ENCODE results near the gene FAM168A.

DNA sequence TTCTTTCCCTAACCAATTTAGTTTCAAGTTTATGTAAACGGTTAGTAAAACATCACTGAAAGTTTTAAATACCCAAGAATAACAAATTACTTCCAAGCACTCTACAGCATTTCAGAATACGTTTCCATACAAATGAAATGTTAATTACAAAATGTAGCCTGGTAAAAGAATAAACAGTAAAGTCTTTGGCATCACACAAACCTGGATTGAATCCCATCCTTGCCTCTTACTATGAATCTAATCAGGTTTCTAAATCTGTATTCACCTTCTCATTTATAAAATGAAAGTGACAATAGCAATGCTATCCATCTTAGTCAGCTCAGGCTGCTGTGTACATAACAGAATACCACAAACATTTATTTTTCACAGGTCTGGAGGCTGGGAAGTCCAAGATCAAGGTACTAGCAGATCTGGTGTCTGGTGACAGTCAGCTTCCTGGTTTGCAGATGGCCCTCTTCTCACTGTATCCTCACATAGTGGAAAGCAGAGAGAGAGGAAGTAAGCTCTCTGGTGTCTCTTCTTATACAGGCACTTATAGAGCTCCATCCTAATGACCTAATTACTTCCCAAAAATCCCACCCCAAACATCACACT lies 19.2 kb downstream of the FAM168A start:
- TF ChIP-seq JUNB (IDR thresholded peaks at IDR 0.05) (peak; percentile 55), POLR2A (IDR thresholded peaks at IDR 0.05; ENCODE audit: low read depth, low read length) (no peak), CHD2 (IDR thresholded peaks at IDR 0.05; ENCODE audit: borderline replicate concordance, low read depth, low read length) (no peak), GABPA (IDR thresholded peaks at IDR 0.05; ENCODE audit: low read depth) (no peak), LARP7 (IDR thresholded peaks at IDR 0.05) (no peak), RAD21 (IDR thresholded peaks at IDR 0.05; ENCODE audit: insufficient read depth, low read depth, low read length) (no peak), TARDBP (IDR thresholded peaks at IDR 0.05; ENCODE audit: borderline replicate concordance) (no peak)
- TF ChIP-seq, protein P1, sequence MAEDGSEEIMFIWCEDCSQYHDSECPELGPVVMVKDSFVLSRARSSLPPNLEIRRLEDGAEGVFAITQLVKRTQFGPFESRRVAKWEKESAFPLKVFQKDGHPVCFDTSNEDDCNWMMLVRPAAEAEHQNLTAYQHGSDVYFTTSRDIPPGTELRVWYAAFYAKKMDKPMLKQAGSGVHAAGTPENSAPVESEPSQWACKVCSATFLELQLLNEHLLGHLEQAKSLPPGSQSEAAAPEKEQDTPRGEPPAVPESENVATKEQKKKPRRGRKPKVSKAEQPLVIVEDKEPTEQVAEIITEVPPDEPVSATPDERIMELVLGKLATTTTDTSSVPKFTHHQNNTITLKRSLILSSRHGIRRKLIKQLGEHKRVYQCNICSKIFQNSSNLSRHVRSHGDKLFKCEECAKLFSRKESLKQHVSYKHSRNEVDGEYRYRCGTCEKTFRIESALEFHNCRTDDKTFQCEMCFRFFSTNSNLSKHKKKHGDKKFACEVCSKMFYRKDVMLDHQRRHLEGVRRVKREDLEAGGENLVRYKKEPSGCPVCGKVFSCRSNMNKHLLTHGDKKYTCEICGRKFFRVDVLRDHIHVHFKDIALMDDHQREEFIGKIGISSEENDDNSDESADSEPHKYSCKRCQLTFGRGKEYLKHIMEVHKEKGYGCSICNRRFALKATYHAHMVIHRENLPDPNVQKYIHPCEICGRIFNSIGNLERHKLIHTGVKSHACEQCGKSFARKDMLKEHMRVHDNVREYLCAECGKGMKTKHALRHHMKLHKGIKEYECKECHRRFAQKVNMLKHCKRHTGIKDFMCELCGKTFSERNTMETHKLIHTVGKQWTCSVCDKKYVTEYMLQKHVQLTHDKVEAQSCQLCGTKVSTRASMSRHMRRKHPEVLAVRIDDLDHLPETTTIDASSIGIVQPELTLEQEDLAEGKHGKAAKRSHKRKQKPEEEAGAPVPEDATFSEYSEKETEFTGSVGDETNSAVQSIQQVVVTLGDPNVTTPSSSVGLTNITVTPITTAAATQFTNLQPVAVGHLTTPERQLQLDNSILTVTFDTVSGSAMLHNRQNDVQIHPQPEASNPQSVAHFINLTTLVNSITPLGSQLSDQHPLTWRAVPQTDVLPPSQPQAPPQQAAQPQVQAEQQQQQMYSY (CRISPR knock-in tag; IDR thresholded peaks at IDR 0.05), result no peak
- TF ChIP-seq, protein P2, sequence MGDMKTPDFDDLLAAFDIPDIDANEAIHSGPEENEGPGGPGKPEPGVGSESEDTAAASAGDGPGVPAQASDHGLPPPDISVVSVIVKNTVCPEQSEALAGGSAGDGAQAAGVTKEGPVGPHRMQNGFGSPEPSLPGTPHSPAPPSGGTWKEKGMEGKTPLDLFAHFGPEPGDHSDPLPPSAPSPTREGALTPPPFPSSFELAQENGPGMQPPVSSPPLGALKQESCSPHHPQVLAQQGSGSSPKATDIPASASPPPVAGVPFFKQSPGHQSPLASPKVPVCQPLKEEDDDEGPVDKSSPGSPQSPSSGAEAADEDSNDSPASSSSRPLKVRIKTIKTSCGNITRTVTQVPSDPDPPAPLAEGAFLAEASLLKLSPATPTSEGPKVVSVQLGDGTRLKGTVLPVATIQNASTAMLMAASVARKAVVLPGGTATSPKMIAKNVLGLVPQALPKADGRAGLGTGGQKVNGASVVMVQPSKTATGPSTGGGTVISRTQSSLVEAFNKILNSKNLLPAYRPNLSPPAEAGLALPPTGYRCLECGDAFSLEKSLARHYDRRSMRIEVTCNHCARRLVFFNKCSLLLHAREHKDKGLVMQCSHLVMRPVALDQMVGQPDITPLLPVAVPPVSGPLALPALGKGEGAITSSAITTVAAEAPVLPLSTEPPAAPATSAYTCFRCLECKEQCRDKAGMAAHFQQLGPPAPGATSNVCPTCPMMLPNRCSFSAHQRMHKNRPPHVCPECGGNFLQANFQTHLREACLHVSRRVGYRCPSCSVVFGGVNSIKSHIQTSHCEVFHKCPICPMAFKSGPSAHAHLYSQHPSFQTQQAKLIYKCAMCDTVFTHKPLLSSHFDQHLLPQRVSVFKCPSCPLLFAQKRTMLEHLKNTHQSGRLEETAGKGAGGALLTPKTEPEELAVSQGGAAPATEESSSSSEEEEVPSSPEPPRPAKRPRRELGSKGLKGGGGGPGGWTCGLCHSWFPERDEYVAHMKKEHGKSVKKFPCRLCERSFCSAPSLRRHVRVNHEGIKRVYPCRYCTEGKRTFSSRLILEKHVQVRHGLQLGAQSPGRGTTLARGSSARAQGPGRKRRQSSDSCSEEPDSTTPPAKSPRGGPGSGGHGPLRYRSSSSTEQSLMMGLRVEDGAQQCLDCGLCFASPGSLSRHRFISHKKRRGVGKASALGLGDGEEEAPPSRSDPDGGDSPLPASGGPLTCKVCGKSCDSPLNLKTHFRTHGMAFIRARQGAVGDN (IDR thresholded peaks at IDR 0.05), result no peak
- TF ChIP-seq, protein P3, sequence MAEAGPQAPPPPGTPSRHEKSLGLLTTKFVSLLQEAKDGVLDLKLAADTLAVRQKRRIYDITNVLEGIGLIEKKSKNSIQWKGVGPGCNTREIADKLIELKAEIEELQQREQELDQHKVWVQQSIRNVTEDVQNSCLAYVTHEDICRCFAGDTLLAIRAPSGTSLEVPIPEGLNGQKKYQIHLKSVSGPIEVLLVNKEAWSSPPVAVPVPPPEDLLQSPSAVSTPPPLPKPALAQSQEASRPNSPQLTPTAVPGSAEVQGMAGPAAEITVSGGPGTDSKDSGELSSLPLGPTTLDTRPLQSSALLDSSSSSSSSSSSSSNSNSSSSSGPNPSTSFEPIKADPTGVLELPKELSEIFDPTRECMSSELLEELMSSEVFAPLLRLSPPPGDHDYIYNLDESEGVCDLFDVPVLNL (IDR thresholded peaks at IDR 0.05; ENCODE audit: low read depth, low read length), result no peak
- TF ChIP-seq, protein P4, sequence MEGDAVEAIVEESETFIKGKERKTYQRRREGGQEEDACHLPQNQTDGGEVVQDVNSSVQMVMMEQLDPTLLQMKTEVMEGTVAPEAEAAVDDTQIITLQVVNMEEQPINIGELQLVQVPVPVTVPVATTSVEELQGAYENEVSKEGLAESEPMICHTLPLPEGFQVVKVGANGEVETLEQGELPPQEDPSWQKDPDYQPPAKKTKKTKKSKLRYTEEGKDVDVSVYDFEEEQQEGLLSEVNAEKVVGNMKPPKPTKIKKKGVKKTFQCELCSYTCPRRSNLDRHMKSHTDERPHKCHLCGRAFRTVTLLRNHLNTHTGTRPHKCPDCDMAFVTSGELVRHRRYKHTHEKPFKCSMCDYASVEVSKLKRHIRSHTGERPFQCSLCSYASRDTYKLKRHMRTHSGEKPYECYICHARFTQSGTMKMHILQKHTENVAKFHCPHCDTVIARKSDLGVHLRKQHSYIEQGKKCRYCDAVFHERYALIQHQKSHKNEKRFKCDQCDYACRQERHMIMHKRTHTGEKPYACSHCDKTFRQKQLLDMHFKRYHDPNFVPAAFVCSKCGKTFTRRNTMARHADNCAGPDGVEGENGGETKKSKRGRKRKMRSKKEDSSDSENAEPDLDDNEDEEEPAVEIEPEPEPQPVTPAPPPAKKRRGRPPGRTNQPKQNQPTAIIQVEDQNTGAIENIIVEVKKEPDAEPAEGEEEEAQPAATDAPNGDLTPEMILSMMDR (IDR thresholded peaks at IDR 0.05 in 2 of 3, conservative IDR thresholded peaks at IDR 0.05 in 1 of 3; ENCODE audit: control insufficient read depth in 2 of 3, extremely low read depth in 1 of 3, insufficient read depth in 1 of 3, low read depth in 3 of 3, low read length in 3 of 3), result no peak
- TF ChIP-seq, protein P5, sequence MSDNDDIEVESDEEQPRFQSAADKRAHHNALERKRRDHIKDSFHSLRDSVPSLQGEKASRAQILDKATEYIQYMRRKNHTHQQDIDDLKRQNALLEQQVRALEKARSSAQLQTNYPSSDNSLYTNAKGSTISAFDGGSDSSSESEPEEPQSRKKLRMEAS (IDR thresholded peaks at IDR 0.05; ENCODE audit: low read depth, low read length), result no peak
